ENCODE results near the gene AFMID.

The AFMID gene

DNA sequence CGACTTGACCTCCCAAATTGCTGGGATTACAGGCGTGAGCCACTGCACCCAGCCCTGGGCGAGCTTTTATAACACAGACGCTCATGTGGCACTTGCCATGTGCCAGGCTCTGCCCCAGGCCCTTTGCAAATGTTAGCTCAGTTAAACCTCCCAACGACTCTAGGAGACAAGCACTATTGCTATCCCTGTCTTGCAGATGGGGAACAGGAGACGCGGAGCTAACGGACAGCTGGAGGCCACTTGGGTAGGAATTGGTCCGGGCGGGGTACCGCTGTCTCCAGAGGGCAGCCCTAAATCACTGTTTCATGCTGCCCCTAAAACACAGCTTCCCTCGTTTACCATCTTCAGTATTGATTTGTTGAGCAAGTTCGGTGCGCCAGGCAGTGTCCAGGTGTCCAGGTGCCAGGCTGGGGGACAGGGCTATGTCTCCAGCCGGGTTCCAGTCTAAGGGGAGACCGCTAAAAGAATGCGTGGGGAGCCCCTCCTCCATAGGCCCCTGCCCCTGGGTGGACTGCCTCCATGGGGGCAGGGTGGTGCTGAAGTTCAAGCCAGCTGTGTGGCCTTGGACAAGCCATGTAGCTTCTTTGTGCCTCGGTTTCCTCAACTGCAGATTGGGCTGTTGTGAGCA is 68.0 kb downstream of the AFMID start:
- DNase-seq (ENCODE audit: low read depth): no peak

DNA sequence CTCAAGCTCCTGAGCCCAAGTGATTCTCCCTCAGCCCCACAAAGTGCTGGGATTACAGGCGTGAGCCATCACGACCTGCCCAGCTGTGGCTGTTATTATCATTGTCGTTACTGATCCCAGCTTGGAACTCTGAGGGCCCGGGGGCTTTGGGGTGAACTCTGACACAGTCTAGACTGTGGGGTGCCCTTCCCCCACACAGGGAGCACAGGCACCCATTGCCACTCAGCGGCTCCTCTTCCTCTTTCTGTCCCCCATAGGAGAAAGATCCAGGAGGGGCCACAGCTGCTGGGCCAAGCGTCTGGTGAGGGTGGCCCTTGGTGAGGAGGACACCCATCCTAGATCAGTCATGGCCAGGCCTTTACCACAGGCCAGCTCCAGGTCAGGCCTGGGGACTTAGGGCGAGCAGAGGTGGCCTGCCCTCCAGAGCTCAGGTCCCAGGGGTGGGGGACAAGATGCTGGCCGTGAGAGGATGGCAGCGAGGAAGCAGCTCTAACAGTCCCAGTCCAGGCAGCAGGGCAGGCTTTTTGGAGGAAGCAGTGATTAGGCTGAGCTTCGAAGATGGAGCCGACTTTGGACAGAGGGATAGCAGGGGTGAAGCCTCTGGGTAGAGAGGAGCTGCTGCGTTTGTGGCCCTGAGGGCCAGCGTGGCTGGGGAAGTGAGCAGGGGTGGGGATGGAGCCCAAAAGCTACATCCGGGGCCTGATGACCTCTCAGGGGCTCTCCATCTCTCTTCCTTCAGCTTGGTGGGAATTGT is 69.0 kb downstream of the AFMID start:
- DNase-seq (ENCODE audit: low read depth): no peak

DNA sequence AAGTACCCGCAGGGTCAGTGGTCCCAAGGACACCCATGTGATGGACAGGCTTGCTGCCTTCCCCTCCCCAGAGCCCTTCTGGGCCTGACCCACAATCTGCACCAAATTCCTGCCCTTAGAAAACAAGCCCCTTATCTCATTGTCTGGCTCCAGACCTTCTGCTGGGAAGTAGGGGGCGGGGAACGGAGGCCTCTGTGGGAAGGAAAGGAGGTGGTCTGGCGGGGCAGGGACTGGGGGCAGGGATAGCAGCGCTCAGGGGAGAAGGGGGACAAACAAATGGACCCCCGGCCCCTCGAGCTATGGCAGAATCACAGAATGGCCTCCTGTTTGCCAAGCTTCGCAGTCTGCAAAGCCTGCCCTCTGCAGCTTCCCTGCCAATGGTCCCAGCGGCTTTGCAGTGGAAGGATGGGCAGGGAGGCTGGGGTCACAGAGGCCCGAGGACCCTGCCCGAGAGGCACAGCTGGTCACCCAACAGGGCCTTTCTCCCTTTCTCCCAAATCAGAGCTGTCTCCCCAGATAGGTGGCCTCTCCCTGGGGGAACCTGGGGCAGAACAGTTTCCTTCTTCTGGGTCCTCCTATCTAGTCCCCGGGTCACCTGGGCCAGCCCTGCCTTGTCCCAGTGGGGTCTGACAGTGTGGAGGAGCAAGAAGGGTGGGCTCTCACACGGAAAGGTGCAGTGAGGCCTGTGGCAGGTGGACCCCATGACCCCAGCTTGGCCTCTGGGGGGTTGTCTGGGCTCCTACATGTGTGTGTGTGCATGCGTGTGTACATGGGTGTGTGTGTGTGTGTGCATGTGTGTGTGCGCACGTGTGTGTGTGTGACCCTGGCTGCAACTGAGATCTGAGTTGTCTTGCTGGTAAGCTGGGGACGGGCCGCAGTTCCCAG is 69.8 kb downstream of the AFMID start:
- no peak for DNase-seq (ENCODE audit: low read depth)

All from iris pigment epithelial cell (primary cell).